Germinal center (tissue), 1 donor: ENCODE measurements around the gene C6orf58.
"Not testable (repeated sequence)": the region's sequence is repeated elsewhere in the genome, so short reads cannot be mapped to it uniquely, and the experiment has no call there.

Experiments
- DNase-seq: peaks from one replicate; pipeline ENCODE4 v3.0.0; 2012; ENCODE audit warnings: mixed read lengths, low spot score

Gene C6orf58

DNA sequence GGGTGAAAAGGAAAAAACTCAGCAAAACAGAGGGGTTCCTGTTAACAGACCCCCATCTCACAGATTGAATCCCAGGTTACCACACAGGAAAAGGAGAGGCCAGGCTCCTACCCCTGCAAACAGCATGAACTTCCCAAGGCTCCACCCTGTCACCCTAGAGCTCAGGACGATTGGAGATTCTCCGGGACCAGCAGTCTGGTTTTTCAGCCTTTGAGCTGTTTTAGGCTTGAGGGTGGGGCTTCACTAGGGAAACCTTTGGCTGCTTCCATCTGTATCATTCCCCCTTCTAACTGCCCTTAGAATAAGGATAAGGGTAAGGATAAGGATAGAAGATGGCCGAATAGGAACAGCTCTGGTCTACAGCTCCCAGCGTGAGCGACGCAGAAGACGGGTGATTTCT is 16.0 kb downstream of the C6orf58 start:
- no peak for DNase-seq

GRCh38 chr6:127593456-127593855 is 16.5 kb downstream of the C6orf58 start:
- DNase-seq: not testable (repeated sequence)

GRCh38 chr6:127606131-127606562 is 29.2 kb downstream of the C6orf58 start:
- DNase-seq: no peak

GRCh38 chr6:127608554-127609270 is 31.7 kb downstream of the C6orf58 start:
- DNase-seq: no peak

DNA sequence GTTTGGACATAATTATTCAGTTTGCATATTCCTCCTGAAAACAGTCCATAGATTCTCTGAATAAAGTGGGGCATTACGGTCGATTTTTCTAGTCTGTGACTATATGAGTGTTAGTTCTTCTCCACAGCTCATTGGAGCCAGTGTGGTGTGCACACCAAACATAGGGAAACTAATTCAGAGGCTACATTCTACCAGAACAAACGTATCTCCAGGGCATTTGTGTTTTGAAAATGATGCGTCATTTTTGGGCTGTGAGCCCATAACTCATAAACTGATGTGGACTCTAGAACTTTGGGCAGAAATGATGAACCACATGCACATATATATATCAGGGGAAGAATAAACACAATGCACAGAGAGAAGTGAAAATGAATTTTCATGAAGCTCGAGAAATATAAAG is 41.8 kb downstream of the C6orf58 start:
- DNase-seq: no peak

GRCh38 chr6:127630800-127631199 is 53.8 kb downstream of the C6orf58 start:
- DNase-seq: no peak

DNA sequence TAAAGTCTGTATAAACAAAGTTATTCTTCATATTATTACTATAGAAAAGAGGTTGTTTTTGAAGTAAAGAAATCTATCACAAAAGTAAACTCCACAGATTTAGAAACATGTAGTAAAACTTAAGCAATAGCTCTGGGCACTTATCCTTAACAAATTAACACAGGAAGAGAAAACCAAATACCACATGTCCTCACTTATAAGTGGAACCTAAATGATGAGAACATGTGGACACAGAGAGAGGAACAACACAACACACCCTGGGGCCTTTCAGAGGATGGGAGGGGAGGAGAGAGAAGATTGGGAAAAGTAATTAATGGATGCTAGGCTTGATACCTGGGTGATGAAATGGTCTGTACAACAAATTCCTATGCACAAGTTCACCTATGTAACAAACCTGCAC is 57.2 kb downstream of the C6orf58 start:
- no peak for DNase-seq

DNA sequence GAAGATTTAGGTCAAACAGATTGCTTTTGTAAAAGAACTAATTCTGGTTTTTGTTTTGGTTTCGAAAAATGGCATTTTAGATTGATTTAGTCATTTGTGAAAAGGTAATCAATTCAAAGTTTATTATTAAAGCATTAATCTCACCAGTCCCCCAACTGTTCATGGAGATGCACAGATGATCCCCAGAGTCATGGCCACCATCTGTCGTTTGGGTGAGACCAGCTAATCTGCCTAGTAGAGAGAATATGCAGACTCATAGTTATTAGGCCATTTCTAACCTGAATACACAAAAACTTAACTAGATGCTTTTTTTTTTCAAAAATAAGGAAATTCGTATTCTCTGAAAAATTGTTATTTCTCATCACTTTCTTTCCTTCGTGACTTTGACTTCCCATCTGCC is 58.1 kb downstream of the C6orf58 start:
- DNase-seq: no peak

GRCh38 chr6:127637830-127638409 is 60.9 kb downstream of the C6orf58 start:
- DNase-seq: no peak
